Loucy (cell line): ENCODE data around the gene CACNB1.

ENCODE experiments used
- H2AFZ ChIP-seq: fragments of 200-600 bp; sonication (generic); 2 replicates; pipeline ENCODE4 v1.6.0; 2016; ENCODE audit warnings: antibody characterized with exemption, mild to moderate bottlenecking, low read length, moderate library complexity
- H3F3A ChIP-seq: fragments of 200-600 bp; 2 replicates; pipeline ENCODE4 v1.6.0; 2016; ENCODE audit warnings: antibody characterized with exemption, low read depth, mild to moderate bottlenecking
- H3K27me3 ChIP-seq: fragments of 200-600 bp; sonication (generic); 2 replicates; pipeline ENCODE4 v1.6.1; 2014; ENCODE audit warnings: low read length, mild to moderate bottlenecking; ENCODE audit not compliant: insufficient read depth, poor library complexity, severe bottlenecking
- H3K36me3 ChIP-seq: fragments of 200-600 bp; sonication (generic); 2 replicates; pipeline ENCODE4 v1.6.1; 2016; ENCODE audit warnings: low read length; ENCODE audit not compliant: insufficient read depth
- H3K4me1 ChIP-seq: fragments of 200-600 bp; sonication (generic); 2 replicates; pipeline ENCODE4 v1.5.1; 2014; ENCODE audit warnings: low read length, mild to moderate bottlenecking; ENCODE audit not compliant: insufficient read depth, poor library complexity, severe bottlenecking
- H3K4me2 ChIP-seq: fragments of 200-600 bp; sonication (generic); 2 replicates; pipeline ENCODE4 v1.6.0; 2014; ENCODE audit warnings: antibody characterized with exemption, low read length, low read depth, mild to moderate bottlenecking; ENCODE audit not compliant: poor library complexity, severe bottlenecking
- H3K4me3 ChIP-seq: fragments of 200-600 bp; sonication (generic); 2 replicates; pipeline ENCODE4 v1.5.1; 2014; ENCODE audit warnings: low read length, mild to moderate bottlenecking, mixed read lengths; ENCODE audit not compliant: poor library complexity, severe bottlenecking
- H3K79me2 ChIP-seq: fragments of 200-600 bp; sonication (generic); 2 replicates; pipeline ENCODE4 v1.6.1; 2014; ENCODE audit warnings: low read length; ENCODE audit not compliant: insufficient read depth
- H3K9ac ChIP-seq: fragments of 200-600 bp; sonication (generic); 2 replicates; pipeline ENCODE4 v1.6.0; 2014; ENCODE audit warnings: mild to moderate bottlenecking, low read depth, low read length, moderate library complexity; ENCODE audit not compliant: poor library complexity, severe bottlenecking
- H3K9me2 ChIP-seq: fragments of 200-600 bp; sonication (generic); replicated peaks from 2 replicates; pipeline ENCODE4 v1.6.1; 2016; ENCODE audit warnings: low read depth, low read length, mixed read lengths
- H3K9me3 ChIP-seq: fragments of 200-600 bp; sonication (generic); 2 replicates; pipeline ENCODE4 v1.6.1; 2014; ENCODE audit warnings: mild to moderate bottlenecking, antibody characterized with exemption, low read length, low read depth; ENCODE audit not compliant: insufficient read depth
- H4K20me1 ChIP-seq: fragments of 200-600 bp; sonication (generic); 2 replicates; pipeline ENCODE4 v1.6.0; 2014; ENCODE audit warnings: antibody characterized with exemption, low read length, mild to moderate bottlenecking; ENCODE audit not compliant: insufficient read depth, poor library complexity, severe bottlenecking
- EZH2phosphoT487 ChIP-seq: fragments of 200-600 bp; IDR thresholded peaks from 2 replicates; pipeline ENCODE4 v1.6.1; 2018; ENCODE audit warnings: antibody characterized with exemption, mild to moderate bottlenecking, moderate library complexity, borderline replicate concordance
- TF ChIP-seq, protein P1 (sequence below): fragments of 200-600 bp; sonication (generic); conservative IDR thresholded peaks from 2 replicates; pipeline ENCODE4 v1.5.1; 2014; ENCODE audit warnings: mild to moderate bottlenecking, antibody characterized with exemption, low read length

The CACNB1 gene

DNA sequence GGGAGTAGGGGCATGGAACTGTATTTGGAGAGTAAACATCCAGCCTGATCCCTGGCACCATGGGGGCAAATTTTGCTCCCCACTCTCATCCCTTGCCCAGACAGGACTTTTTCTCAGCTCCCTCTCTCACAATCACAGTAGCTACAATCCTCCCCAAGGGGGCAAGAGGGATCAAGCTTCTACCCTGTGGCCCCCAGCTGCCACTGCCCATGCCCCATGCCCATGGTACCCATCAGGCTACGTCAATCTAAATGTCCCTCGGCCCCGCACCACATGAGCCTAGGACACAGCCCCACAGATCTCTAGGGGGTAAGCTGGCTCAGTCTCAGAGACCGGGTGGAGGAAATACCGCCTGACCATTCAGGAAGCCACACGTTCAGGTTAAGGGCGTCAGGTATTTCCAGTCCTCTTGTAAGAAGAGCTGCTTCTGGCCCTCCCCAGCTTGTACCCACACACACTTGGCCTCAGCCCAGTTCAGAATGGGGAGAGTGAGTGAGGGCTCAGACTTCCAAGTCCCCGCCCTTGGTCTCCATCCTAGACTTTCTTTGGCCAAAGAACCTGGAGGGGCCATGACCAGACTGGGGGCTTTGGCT lies 1.8 kb downstream of the CACNB1 start:
- peaks cover 46% of the 10 kb centered on the region for H4K20me1 ChIP-seq
- peaks cover 29% of the 10 kb centered on the region; the same call in 1 of the 2 replicates for H3K36me3 ChIP-seq
- peaks cover 3% of the 10 kb centered on the region; the same call in 1 of the 2 replicates for H3F3A ChIP-seq
- H3K9ac ChIP-seq: peak overlapping the region; percentile 96
- no peaks in the 10 kb centered on the region for H3K9me2 ChIP-seq
- no peaks in the 10 kb centered on the region for H3K9me3 ChIP-seq
- H3K79me2 ChIP-seq: peaks cover 60% of the 10 kb centered on the region
- H3K4me1 ChIP-seq: peaks cover 49% of the 10 kb centered on the region
- H3K27me3 ChIP-seq: peaks cover 3% of the 10 kb centered on the region
- H3K4me3 ChIP-seq: peak overlapping the region; percentile 95
- peak overlapping the region; percentile 97 for H3K4me2 ChIP-seq
- TF ChIP-seq, protein P1, sequence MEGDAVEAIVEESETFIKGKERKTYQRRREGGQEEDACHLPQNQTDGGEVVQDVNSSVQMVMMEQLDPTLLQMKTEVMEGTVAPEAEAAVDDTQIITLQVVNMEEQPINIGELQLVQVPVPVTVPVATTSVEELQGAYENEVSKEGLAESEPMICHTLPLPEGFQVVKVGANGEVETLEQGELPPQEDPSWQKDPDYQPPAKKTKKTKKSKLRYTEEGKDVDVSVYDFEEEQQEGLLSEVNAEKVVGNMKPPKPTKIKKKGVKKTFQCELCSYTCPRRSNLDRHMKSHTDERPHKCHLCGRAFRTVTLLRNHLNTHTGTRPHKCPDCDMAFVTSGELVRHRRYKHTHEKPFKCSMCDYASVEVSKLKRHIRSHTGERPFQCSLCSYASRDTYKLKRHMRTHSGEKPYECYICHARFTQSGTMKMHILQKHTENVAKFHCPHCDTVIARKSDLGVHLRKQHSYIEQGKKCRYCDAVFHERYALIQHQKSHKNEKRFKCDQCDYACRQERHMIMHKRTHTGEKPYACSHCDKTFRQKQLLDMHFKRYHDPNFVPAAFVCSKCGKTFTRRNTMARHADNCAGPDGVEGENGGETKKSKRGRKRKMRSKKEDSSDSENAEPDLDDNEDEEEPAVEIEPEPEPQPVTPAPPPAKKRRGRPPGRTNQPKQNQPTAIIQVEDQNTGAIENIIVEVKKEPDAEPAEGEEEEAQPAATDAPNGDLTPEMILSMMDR: no peak
- TF ChIP-seq EZH2phosphoT487: no peak
- H2AFZ ChIP-seq: no peak overlapping the region

DNA sequence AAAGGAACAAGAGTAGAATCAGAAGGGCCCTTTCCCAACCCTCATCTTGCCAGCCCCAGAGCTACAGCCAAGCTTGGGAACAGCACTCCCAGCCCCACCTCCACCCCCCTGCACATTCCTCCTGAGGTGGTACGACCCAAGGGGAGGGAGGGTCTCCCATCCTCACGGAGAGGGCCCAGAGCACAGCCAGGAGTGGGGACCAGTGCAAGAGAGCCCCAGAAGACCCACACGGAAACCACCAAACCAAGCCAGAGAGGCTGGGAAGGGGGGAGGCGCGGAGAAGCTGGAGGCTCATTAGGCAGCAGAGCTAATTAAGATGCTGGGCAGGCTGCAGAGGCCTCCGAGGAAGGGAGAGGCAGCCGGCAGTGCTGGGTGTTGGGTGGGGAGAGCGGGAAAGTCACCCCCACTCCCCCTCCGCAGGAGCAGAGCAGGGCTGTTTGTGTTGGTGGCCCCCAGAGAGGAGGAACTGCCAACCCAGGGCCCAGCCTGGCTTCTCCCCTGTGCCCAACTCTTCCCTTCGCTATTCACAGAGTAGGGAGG lies 2.4 kb downstream of the CACNB1 start:
- TF ChIP-seq, protein P1: no peak
- no peak for TF ChIP-seq EZH2phosphoT487
- Histone ChIP-seq H3K4me2 (peak overlapping the region; percentile 97), H3K79me2 (peaks cover 54% of the 10 kb centered on the region), H2AFZ (no peak overlapping the region), H3K27me3 (no peaks in the 10 kb centered on the region), H4K20me1 (peaks cover 42% of the 10 kb centered on the region), H3F3A (peaks cover 3% of the 10 kb centered on the region; the same call in 1 of the 2 replicates), H3K36me3 (peaks cover 31% of the 10 kb centered on the region; the same call in 1 of the 2 replicates), H3K9me2 (no peaks in the 10 kb centered on the region), H3K9ac (peak overlapping the region; percentile 96), H3K4me3 (peak overlapping the region; percentile 95), H3K4me1 (peaks cover 49% of the 10 kb centered on the region), H3K9me3 (no peaks in the 10 kb centered on the region)

DNA sequence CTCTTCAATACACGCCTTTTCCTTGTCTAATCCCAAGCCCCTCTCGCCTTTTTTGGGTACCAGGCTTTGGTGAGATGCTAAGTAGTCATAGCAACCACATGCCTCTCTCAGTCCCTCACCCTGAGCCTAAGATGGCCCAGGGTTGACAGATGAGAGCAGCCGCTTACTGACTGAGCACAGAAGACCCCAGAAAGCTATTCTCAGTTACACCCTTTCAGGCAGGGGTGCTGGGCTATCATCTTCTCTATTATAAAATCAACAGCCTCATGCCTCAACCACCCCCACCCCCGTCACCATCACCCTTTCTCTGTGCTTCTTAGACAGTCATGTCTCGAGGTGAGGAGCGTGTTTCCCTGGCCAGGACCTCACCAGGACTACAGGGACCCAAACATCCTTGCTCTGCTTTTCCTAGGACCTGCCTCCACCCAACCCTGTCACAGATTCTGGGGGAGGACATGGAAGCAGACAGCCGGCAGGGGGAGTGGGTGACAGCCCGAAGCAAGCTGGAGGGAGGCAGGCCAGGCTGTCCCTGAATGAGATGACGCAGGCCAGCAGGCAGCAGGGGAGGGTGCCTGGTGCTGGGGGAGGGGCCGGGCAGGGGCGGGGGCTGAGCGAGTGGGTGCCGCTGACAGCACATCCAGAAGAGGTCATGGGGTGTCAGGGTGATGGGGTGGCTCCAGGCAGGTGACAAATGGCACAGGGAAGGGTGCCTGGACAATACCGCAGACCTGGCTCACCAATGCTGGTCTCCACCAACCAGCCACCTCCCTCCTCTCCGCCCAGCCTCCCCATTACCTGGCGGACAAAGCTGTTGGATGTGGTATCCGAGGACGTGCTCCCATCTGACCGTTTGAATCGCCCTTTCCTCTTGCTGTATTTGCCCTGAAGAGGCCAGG lies 3.1 kb downstream of the CACNB1 start:
- peak overlapping the region; percentile 97 for H3K4me2 ChIP-seq
- H3K36me3 ChIP-seq: peaks cover 31% of the 10 kb centered on the region; the same call in 1 of the 2 replicates
- no peaks in the 10 kb centered on the region for H3K27me3 ChIP-seq
- peak overlapping the region; percentile 96 for H3K9ac ChIP-seq
- no peak for TF ChIP-seq EZH2phosphoT487
- TF ChIP-seq, protein P1: peak; percentile 48
- no peaks in the 10 kb centered on the region for H3K9me2 ChIP-seq
- H3K79me2 ChIP-seq: peaks cover 54% of the 10 kb centered on the region
- no peaks in the 10 kb centered on the region for H3K9me3 ChIP-seq
- H3F3A ChIP-seq: no peaks in the 10 kb centered on the region
- H3K4me1 ChIP-seq: peaks cover 49% of the 10 kb centered on the region
- H3K4me3 ChIP-seq: peak overlapping the region; percentile 95
- H4K20me1 ChIP-seq: peaks cover 42% of the 10 kb centered on the region
- no peak overlapping the region for H2AFZ ChIP-seq
